HG03139 (cell line): ENCODE results near the gene MRPS23.

Source experiments
- ATAC-seq: cut with Tn5 transposase; IDR thresholded peaks from one replicate; pipeline ENCODE4 v1.9.1; 2021; ENCODE audit not compliant: unreplicated experiment

Gene MRPS23

GRCh38 chr17:57879437-57880085 lies 29.7 kb upstream of the MRPS23 start:
- no peak for ATAC-seq

- ATAC-seq = no peak
Observed at GRCh38 chr17:57877803-57878377, 28.0 kb upstream of the MRPS23 start.

DNA sequence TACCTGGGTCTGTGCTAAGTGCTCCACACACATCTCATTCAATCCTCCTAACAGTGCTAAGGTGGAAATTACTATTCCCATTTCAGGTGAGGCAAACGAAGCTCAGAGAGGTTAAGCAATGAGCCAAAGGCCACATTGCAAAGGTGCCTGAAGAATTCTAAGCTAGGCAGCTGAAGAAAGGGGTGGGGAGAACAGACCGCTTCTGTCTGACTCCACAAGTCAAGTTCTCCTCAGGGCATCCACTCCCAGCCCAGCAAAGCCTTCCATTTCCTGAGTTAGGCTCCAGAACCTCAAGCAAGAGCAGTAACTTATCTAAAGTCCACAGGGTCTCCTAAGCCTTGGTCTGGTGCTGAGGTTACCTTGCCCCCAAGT lies 27.0 kb upstream of the MRPS23 start:
- ATAC-seq = no peak

- ATAC-seq = no peak
Observed at GRCh38 chr17:57876023-57876865, 26.4 kb upstream of the MRPS23 start.

GRCh38 chr17:57875290-57876022 lies 25.6 kb upstream of the MRPS23 start:
- no peak for ATAC-seq

- no peak for ATAC-seq
Observed at GRCh38 chr17:57874434-57875289, 24.8 kb upstream of the MRPS23 start.

DNA sequence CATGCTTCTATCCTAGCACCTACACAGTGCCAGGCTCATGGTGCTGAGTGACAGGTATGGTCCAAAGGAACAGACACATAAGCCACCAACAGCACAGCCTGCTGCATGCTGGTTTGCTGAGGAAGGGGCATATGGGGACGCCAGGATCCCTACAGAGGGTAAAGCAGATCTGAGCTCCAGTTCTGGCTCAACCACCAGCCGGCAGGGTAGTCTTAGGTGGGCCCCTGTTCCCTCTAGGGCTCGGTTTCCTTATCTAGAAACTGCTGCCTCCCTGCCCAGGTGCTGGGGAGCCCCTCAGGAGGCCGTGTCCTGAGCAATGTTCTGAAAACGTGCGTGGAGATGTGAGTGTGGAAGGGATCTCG lies 24.2 kb upstream of the MRPS23 start:
- no peak for ATAC-seq

DNA sequence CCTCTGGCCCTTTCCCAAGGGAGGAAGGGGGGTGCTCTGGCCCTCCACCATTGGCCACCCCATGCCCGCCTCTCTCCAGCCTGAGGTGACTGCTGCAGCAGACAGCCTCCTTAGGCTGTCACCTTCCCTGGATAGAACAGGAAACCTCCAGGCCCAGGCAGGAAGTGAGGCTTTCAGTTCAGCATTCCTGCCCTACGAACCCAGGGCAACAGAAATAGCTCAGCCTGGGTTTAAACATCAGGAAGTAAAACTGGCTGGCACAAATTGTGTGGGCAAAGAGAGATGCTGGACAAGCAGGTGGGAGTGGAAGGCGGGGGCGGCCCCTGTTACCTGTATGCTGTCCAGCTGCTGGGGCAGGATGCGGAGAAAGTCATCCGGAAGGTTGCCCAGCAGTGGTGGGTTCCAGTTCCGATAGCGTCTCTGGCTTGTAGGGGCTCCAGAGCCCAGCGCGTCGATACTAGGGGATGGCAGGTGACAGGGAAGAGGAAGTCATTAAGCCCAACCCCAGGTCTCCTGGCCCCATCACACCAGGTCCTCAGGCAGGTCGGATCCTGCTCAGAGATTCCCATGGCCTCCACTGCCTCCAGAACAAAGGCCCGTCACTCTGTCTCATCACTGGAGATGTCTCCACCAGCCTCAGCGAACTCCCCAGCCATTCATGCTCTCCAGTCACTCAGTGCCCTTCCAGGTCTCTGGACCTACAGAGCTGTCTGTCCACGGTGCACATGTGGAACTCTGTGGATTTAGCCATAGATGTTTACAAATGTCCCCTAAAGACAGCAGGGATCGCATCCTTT lies 23.6 kb upstream of the MRPS23 start:
- no peak for ATAC-seq

DNA sequence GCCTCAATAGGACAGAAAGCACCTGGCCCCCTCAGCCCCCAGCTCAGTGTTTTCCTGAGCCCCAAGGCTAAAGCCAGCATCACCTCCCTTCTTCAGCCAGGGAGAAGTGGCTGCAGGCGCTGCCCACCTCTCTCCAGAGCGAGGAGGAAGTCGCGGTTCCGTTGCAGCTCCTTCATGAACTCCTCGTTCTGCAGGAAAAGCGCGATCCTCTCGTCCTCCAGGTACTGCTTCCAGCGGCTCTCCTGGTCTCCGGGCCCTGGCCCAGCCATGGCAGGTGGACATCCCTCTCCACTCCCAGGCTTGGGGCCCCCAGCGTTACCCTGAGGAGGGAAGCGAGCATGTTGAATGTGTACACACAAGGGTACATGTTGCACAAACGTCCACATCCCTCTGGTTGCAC lies 22.7 kb upstream of the MRPS23 start:
- ATAC-seq = no peak

GRCh38 chr17:57871863-57872262 lies 22.0 kb upstream of the MRPS23 start:
- ATAC-seq = no peak

- ATAC-seq = no peak
Observed at GRCh38 chr17:57871155-57871554, 21.3 kb upstream of the MRPS23 start.

DNA sequence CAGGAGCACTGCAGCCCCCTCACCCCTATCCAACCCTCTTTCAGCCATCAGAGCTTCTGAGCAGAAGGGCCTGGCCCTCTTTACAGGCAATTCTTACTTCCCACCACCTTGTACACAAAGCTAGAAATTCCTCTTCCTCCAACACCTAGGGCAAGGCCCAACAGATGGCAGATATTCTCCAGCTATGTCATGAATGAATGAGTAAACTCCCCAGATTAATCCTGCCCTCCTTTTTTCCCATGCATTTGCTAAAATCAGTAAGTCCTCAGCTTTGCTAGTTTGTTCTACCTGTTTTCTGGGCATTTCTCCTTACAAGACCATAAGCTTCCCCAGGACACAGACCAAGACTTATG lies 20.4 kb upstream of the MRPS23 start:
- no peak for ATAC-seq

DNA sequence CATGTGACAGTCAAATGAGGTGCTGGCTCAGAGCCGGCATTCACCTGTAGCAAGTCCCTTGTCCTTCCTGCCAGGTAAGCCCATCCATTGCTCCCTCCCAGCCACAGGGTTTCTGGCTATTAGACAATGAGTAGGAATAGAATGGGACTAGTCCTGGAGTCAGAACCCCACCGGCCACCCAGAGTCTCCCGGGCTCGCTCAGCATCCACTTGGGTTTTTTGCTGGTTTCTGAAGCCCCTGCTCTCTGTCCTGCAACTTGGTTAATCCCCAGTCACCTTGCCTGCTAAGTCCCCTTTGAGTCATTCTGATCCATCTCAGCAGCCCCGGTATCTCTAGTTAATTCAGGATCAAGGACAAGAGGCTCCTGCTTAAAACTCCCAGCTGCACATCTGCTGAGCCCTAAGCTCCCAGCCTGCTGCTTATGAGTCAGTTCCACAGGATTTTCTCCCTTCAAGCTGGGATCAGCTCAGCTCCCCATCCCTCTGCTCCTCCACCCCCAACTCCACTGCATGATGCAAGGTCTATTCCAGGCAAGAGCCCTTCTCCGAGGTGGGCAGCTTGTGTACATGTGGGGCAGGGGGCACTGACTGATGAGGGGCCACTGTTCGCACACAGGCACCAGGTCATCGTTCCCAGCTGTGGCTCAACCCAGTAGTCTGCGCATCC lies 19.9 kb upstream of the MRPS23 start:
- ATAC-seq = no peak

- ATAC-seq = no peak
Observed at GRCh38 chr17:57868910-57869616, 19.2 kb upstream of the MRPS23 start.

DNA sequence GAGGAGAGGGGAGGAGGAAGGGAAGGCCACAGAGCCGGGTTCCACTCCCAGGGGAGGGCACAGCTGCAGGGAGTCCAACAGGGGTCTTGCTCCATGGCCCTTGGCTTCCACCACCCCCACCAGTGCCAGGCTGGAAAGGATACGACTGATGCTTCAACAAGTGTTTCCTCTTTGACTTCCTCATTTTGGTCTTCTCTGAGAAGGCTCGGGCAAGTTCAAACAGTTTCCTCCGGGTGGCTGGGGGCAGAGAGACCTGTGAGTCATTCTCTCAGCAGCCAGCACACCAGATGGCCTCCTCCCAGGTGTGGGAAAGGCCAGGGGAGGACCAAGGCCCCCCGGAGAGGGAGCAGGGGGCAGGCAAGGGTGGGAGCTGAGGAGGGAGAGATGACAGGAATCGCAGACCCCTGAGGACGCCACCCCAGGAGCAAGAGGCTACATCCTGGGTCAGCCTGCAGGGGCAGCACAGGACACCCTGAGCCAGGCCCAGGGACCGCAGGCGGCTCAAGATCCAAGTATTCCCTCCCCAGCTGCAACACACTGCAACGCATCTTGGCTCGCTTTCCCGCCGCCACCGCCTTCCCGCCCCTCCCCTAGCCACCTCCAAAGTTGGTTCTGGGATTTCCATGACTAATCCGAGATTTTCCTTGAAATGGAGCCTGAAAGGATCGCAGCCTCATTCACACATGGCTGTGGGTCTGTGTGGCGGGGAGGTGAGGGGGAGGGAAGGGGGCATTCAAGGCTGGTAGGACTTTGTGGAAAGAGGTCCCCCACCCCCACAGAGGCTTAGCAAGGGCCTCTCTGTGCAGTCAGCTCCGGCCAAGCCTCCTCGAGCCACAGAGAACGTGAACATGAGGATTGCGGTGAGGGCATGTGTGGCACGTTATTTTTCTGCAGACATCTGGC lies 18.4 kb upstream of the MRPS23 start:
- ATAC-seq = peak; percentile 63

- no peak for ATAC-seq
Observed at GRCh38 chr17:57867126-57867525, 17.3 kb upstream of the MRPS23 start.

DNA sequence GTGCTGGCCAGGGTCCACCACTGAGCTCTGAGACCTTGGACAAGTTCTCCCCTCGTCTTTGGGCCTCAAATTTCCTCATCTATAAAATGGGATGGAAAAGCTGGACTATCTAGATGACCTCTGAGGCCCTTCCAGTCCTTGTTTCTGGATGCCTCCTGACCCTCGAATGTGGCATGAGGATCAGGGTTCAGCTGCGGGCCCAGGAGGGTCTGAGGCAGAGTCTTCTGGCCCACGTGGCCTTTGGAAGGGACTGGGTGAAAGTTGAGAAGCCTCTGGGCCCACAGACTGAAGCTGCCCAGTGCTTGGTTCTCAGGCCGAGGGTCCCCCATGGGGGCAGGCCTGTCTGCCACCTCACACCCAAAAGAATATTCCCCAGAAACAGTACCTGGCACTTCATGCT lies 16.9 kb upstream of the MRPS23 start:
- no peak for ATAC-seq

DNA sequence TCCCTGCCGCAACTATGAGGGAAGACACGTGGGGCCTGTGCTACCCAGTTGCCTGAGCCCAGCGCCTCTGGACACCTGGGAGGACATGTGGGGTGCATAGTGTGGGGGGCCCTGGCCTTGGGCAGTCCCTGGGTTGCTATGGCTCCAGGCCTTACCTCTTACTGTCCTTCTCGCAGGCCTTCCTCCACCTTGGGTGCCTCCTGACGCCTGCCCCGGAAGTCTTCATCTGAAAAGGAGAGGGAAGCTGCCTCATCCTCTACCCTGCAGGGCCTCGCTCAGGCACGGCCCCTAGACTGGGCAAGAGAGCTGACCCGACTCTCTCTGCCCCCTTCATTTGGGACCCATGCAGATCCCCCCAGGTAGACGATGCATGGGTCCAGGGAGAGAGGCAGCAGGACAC lies 16.5 kb upstream of the MRPS23 start:
- ATAC-seq = no peak
